ENCODE data around the gene NECTIN1. TPM values are rescaled to one million over a fixed set of nuclear protein-coding genes. Genes with fewer than 3 reads are reported as not detected.
A peak's percentile ranks its signal among the peaks of the same experiment; 100 is the strongest.

NECTIN1 gene
- total RNA-seq, 1 experiment from 2014 or later, result 23.8 TPM

GRCh38 chr11:119616586-119617339 lies 112.2 kb downstream of the NECTIN1 start:
- ChIA-PET CTCF (interaction anchor here (1.4 kb wide), 1 partner anchor 33 kb away, joined by 3 read pairs; no protein-coding TSS in a partner anchor), RAD21 (ENCODE audit: low non-redundant PET in 1 of 2, low total read pairs in 2 of 2, uncharacterized antibody in 2 of 2, unreplicated experiment in 2 of 2) (no interaction called here), POLR2A (no interaction called here)
- no peak for ATAC-seq
- Histone ChIP-seq H3K36me3 (ENCODE audit: control insufficient read depth in 1 of 2, insufficient read depth in 2 of 2, low read length in 2 of 2) (no peaks in the 10 kb centered on the region), H3K9me3 (ENCODE audit: control insufficient read depth in 1 of 2, insufficient read depth in 1 of 2, low read depth in 1 of 2, low read length in 2 of 2) (no peaks in the 10 kb centered on the region), H3K4me3 (replicated peaks in 1 of 2; ENCODE audit: low read depth in 1 of 2, low read length in 2 of 2) (no peak overlapping the region), H4K20me1 (ENCODE audit: insufficient read depth) (no peaks in the 10 kb centered on the region), H3K4me1 (ENCODE audit: control insufficient read depth in 1 of 2, insufficient read depth in 2 of 2, low read length in 2 of 2) (peaks cover 8 to 17% of the 10 kb centered on the region in 2 experiments), H2AFZ (ENCODE audit: low read depth, low read length, poor library complexity, severe bottlenecking) (no peak overlapping the region), H3K27me3 (ENCODE audit: insufficient read depth, low read length) (no peaks in the 10 kb centered on the region), H3K9me2 (ENCODE audit: insufficient read depth) (no peaks in the 10 kb centered on the region), H3K79me2 (ENCODE audit: insufficient read depth, low read length) (no peaks in the 10 kb centered on the region), H3K4me2 (ENCODE audit: low read length) (no peak overlapping the region), H3K27ac (ENCODE audit: low read depth, low read length) (no peak overlapping the region), H3K9ac (ENCODE audit: low read length) (no peak overlapping the region)
- intact Hi-C loops (cut with micrococcal nuclease), result no loop called here
- no TSS peak for BruUV-seq (replicated peaks)
- DNase-seq (ENCODE audit: low read depth, low spot score), result no peak
- no peak for TF ChIP-seq JUND (IDR thresholded peaks at IDR 0.05)
- TF ChIP-seq SRF (IDR thresholded peaks at IDR 0.05; ENCODE audit: low read depth), result no peak
- TF ChIP-seq EGR1 (IDR thresholded peaks at IDR 0.05; ENCODE audit: low read depth), result no peak
- TF ChIP-seq RAD21 (IDR thresholded peaks at IDR 0.05; ENCODE audit: low read depth), result no peak
- TF ChIP-seq EZH2phosphoT487 (IDR thresholded peaks at IDR 0.05; ENCODE audit: borderline replicate concordance), result no peak
- TF ChIP-seq, protein P1, sequence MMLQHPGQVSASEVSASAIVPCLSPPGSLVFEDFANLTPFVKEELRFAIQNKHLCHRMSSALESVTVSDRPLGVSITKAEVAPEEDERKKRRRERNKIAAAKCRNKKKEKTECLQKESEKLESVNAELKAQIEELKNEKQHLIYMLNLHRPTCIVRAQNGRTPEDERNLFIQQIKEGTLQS (IDR thresholded peaks at IDR 0.05), result no peak
- no peak for TF ChIP-seq YY1 (IDR thresholded peaks at IDR 0.05; ENCODE audit: extremely low read depth, insufficient replicate concordance, low read depth, low read length)
- TF ChIP-seq ZFX (IDR thresholded peaks at IDR 0.05), result no peak
- no peak for TF ChIP-seq SIN3A (IDR thresholded peaks at IDR 0.05; ENCODE audit: low read depth)
- TF ChIP-seq CEBPB (IDR thresholded peaks at IDR 0.05; ENCODE audit: low read depth), result no peak
- TF ChIP-seq ELF1 (IDR thresholded peaks at IDR 0.05; ENCODE audit: borderline replicate concordance, low read depth), result no peak

DNA sequence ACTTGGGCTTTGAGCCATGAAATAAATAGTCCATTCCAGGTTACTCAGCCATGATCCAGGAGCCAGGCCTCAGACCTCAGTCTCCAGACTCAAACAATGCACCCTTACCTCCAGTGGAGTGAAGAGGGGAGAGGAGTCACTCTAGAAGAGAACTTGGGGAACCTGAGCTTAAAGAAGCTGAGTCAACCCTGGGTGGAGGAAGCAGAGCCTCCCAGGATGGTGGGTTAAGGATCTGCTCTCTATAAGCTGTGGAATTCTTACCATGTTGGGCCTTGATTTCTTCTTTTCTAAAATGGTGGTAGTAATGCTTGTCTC lies 113.2 kb downstream of the NECTIN1 start:
- no peaks in the 10 kb centered on the region for H3K79me2 ChIP-seq (ENCODE audit: insufficient read depth, low read length)
- peak; percentile 50 for ATAC-seq
- CTCF ChIA-PET, result interaction anchor here (1.4 to 1.8 kb wide), 2 partner anchors 8 to 32 kb away, joined by 3 to 8 read pairs; no protein-coding TSS in a partner anchor
- POLR2A ChIA-PET, result no interaction called here
- peak overlapping the region; percentile 21; the same call in 1 of the 2 replicates for H3K27ac ChIP-seq (ENCODE audit: low read depth, low read length)
- no peaks in the 10 kb centered on the region for H4K20me1 ChIP-seq (ENCODE audit: insufficient read depth)
- H3K4me2 ChIP-seq (ENCODE audit: low read length), result peak overlapping the region; percentile 61
- H3K4me3 ChIP-seq (replicated peaks in 1 of 2; ENCODE audit: low read depth in 1 of 2, low read length in 2 of 2), result no peak overlapping the region; a peak in 1 of 4 replicates
- H2AFZ ChIP-seq (ENCODE audit: low read depth, low read length, poor library complexity, severe bottlenecking), result no peak overlapping the region
- RAD21 ChIA-PET (ENCODE audit: low non-redundant PET in 1 of 2, low total read pairs in 2 of 2, uncharacterized antibody in 2 of 2, unreplicated experiment in 2 of 2), result no interaction called here
- TF ChIP-seq POLR2A (IDR thresholded peaks at IDR 0.05; ENCODE audit: borderline replicate concordance, extremely low read depth, insufficient read depth, insufficient read length) (no peak), REST (IDR thresholded peaks at IDR 0.05; ENCODE audit: low read depth) (no peak), TCF7L2 (IDR thresholded peaks at IDR 0.05; ENCODE audit: borderline replicate concordance, extremely low read depth, insufficient read depth, insufficient read length) (no peak), ELF1 (IDR thresholded peaks at IDR 0.05; ENCODE audit: borderline replicate concordance, low read depth) (no peak), SIN3A (IDR thresholded peaks at IDR 0.05; ENCODE audit: low read depth) (no peak), CEBPB (IDR thresholded peaks at IDR 0.05; ENCODE audit: low read depth) (no peak), MAX (IDR thresholded peaks at IDR 0.05) (no peak)
- TF ChIP-seq, protein P1 (IDR thresholded peaks at IDR 0.05), result no peak
- intact Hi-C loops (cut with micrococcal nuclease), result no loop called here
- no peaks in the 10 kb centered on the region for H3K27me3 ChIP-seq (ENCODE audit: insufficient read depth, low read length)
- H3K4me1 ChIP-seq (ENCODE audit: control insufficient read depth in 1 of 2, insufficient read depth in 2 of 2, low read length in 2 of 2), result peaks cover 8 to 17% of the 10 kb centered on the region in 2 experiments
- H3K9me2 ChIP-seq (ENCODE audit: insufficient read depth), result no peaks in the 10 kb centered on the region
- H3K36me3 ChIP-seq (ENCODE audit: control insufficient read depth in 1 of 2, insufficient read depth in 2 of 2, low read length in 2 of 2), result no peaks in the 10 kb centered on the region
- H3K9ac ChIP-seq (ENCODE audit: low read length), result peak overlapping the region; percentile 26
- BruUV-seq (replicated peaks), result no TSS peak
- no peak for DNase-seq (ENCODE audit: low read depth, low spot score)
- no peaks in the 10 kb centered on the region for H3K9me3 ChIP-seq (ENCODE audit: control insufficient read depth in 1 of 2, insufficient read depth in 1 of 2, low read depth in 1 of 2, low read length in 2 of 2)

All from HCT116 (cell line).